ENCODE measurements around the gene CEACAM3. TPM values are rescaled to one million over a fixed set of nuclear protein-coding genes. Genes with fewer than 3 reads are reported as not detected.
A peak's percentile ranks its signal among the peaks of the same experiment; 100 is the strongest.
"Not testable (repeated sequence)": the region's sequence is repeated elsewhere in the genome, so short reads cannot be mapped to it uniquely, and the experiment has no call there.

Gene CEACAM3
- not detected in 2 replicates for total RNA-seq

- no peak within 1 kb of the TSS for H3K27ac Mint-ChIP-seq
- peaks cover 41% of the 10 kb centered on the region for H3K27me3 Mint-ChIP-seq
- no peak within 1 kb of the TSS for H3K4me3 Mint-ChIP-seq
- H3K36me3 Mint-ChIP-seq (ENCODE audit: low read depth), result no peaks in the 10 kb centered on the region
- DNase-seq, result no peak
- intact Hi-C loops (cut with micrococcal nuclease), result no loop called here
- H3K4me1 Mint-ChIP-seq, result peaks cover 7% of the 10 kb centered on the region
- H3K9me3 Mint-ChIP-seq, result no peaks in the 10 kb centered on the region
Measured at GRCh38 chr19:41796362-41796761, at the start of gene CEACAM3. Gene CEACAM3, plus strand, starts transcription at chr19:41796587. Its CDS starts 91 bp downstream, at chr19:41796678.

- DNase-seq, result peak; percentile 83
- intact Hi-C loops (cut with micrococcal nuclease), result loop anchor here (1.0 to 5.0 kb wide), 2 partner anchors 39 to 104 kb away; no protein-coding TSS in a partner anchor
- Mint-ChIP-seq H3K4me3 (no peak overlapping the region), H3K27ac (no peak overlapping the region), H3K9me3 (no peaks in the 10 kb centered on the region), H3K27me3 (peaks cover 66% of the 10 kb centered on the region), H3K4me1 (peaks cover 1% of the 10 kb centered on the region), H3K36me3 (ENCODE audit: low read depth) (no peaks in the 10 kb centered on the region)
Measured at GRCh38 chr19:41746593-41747227, 49.7 kb upstream of the CEACAM3 start.

- Mint-ChIP-seq H3K4me3 (no peak overlapping the region), H3K27ac (no peak overlapping the region), H3K9me3 (no peaks in the 10 kb centered on the region), H3K4me1 (peaks cover 1% of the 10 kb centered on the region), H3K27me3 (peaks cover 67% of the 10 kb centered on the region), H3K36me3 (ENCODE audit: low read depth) (no peaks in the 10 kb centered on the region)
- no peak for DNase-seq
- intact Hi-C loops (cut with micrococcal nuclease), result loop anchor here (5.0 kb wide), 1 partner anchor 106 kb away; no protein-coding TSS in a partner anchor
Measured at GRCh38 chr19:41748012-41748411, 48.4 kb upstream of the CEACAM3 start.

- intact Hi-C loops (cut with micrococcal nuclease); H3K36me3 Mint-ChIP-seq (ENCODE audit: low read depth); H3K4me1 Mint-ChIP-seq; H3K9me3 Mint-ChIP-seq; DNase-seq; H3K4me3 Mint-ChIP-seq; H3K27ac Mint-ChIP-seq: not testable (repeated sequence)
- peaks cover 59% of the 10 kb centered on the region for H3K27me3 Mint-ChIP-seq
Measured at GRCh38 chr19:41750248-41751134, 45.9 kb upstream of the CEACAM3 start.

- H3K27ac Mint-ChIP-seq, result no peak overlapping the region
- DNase-seq, result peak; percentile 92
- H3K4me3 Mint-ChIP-seq, result no peak overlapping the region
- peaks cover 52% of the 10 kb centered on the region for H3K27me3 Mint-ChIP-seq
- intact Hi-C loops (cut with micrococcal nuclease), result loop anchor here (1.0 to 2.0 kb wide), 2 partner anchors 32 to 68 kb away; no protein-coding TSS in a partner anchor
- H3K9me3 Mint-ChIP-seq, result no peaks in the 10 kb centered on the region
- H3K4me1 Mint-ChIP-seq, result peaks cover 6% of the 10 kb centered on the region
- H3K36me3 Mint-ChIP-seq (ENCODE audit: low read depth), result no peaks in the 10 kb centered on the region
Measured at GRCh38 chr19:41753159-41753558, 43.2 kb upstream of the CEACAM3 start.

- peak; percentile 90 for DNase-seq
- intact Hi-C loops (cut with micrococcal nuclease), result loop anchor here (1.0 to 2.0 kb wide), 2 partner anchors 31 to 67 kb away; no protein-coding TSS in a partner anchor
Measured at GRCh38 chr19:41753936-41754529, 42.4 kb upstream of the CEACAM3 start.

GRCh38 chr19:41755328-41755913 lies 41.0 kb upstream of the CEACAM3 start, which contains the start of gene CEACAM6:
Gene CEACAM6, plus strand, starts transcription at chr19:41755530. Its CDS starts 109 bp downstream, at chr19:41755639.
- Mint-ChIP-seq H3K27ac (no peak within 1 kb of the TSS), H3K36me3 (ENCODE audit: low read depth) (no peaks in the 10 kb centered on the region), H3K4me3 (no peak within 1 kb of the TSS), H3K9me3 (no peaks in the 10 kb centered on the region), H3K4me1 (peaks cover 6% of the 10 kb centered on the region), H3K27me3 (peaks cover 62% of the 10 kb centered on the region)
- intact Hi-C loops (cut with micrococcal nuclease), result no loop called here
- DNase-seq, result no peak

More at GRCh38 chr19:41753936-41754529, 42.4 kb upstream of the CEACAM3 start:
- H3K4me3 Mint-ChIP-seq, result no peak overlapping the region
- H3K27ac Mint-ChIP-seq, result no peak overlapping the region
- H3K27me3 Mint-ChIP-seq, result peaks cover 50% of the 10 kb centered on the region
- H3K9me3 Mint-ChIP-seq, result no peaks in the 10 kb centered on the region
- H3K4me1 Mint-ChIP-seq, result peaks cover 6% of the 10 kb centered on the region
- H3K36me3 Mint-ChIP-seq (ENCODE audit: low read depth), result no peaks in the 10 kb centered on the region

- no peak overlapping the region for H3K27ac Mint-ChIP-seq
- no peak overlapping the region for H3K4me3 Mint-ChIP-seq
- no peak for DNase-seq
- intact Hi-C loops (cut with micrococcal nuclease), result no loop called here
- H3K27me3 Mint-ChIP-seq, result peaks cover 63% of the 10 kb centered on the region
- H3K9me3 Mint-ChIP-seq, result no peaks in the 10 kb centered on the region
- no peaks in the 10 kb centered on the region for H3K36me3 Mint-ChIP-seq (ENCODE audit: low read depth)
- H3K4me1 Mint-ChIP-seq, result peaks cover 2% of the 10 kb centered on the region
Measured at GRCh38 chr19:41758846-41759245, 37.5 kb upstream of the CEACAM3 start.

GRCh38 chr19:41767115-41767514 lies 29.3 kb upstream of the CEACAM3 start:
- Mint-ChIP-seq H3K9me3 (no peaks in the 10 kb centered on the region), H3K4me3 (no peak overlapping the region), H3K27me3 (peaks cover 63% of the 10 kb centered on the region), H3K36me3 (ENCODE audit: low read depth) (no peaks in the 10 kb centered on the region), H3K4me1 (no peaks in the 10 kb centered on the region), H3K27ac (no peak overlapping the region)
- DNase-seq, result no peak
- intact Hi-C loops (cut with micrococcal nuclease), result no loop called here

- H3K4me1 Mint-ChIP-seq; H3K9me3 Mint-ChIP-seq; DNase-seq; H3K27ac Mint-ChIP-seq; H3K36me3 Mint-ChIP-seq (ENCODE audit: low read depth); intact Hi-C loops (cut with micrococcal nuclease); H3K4me3 Mint-ChIP-seq: not testable (repeated sequence)
- peaks cover 61% of the 10 kb centered on the region for H3K27me3 Mint-ChIP-seq
Measured at GRCh38 chr19:41768105-41768504, 28.3 kb upstream of the CEACAM3 start.

GRCh38 chr19:41769608-41770007 lies 26.8 kb upstream of the CEACAM3 start:
- no peak for DNase-seq
- H3K4me1 Mint-ChIP-seq, result peaks cover 19% of the 10 kb centered on the region
- intact Hi-C loops (cut with micrococcal nuclease), result no loop called here
- no peak overlapping the region for H3K4me3 Mint-ChIP-seq
- peaks cover 61% of the 10 kb centered on the region for H3K27me3 Mint-ChIP-seq
- H3K9me3 Mint-ChIP-seq, result no peaks in the 10 kb centered on the region
- no peaks in the 10 kb centered on the region for H3K36me3 Mint-ChIP-seq (ENCODE audit: low read depth)
- no peak overlapping the region for H3K27ac Mint-ChIP-seq

- H3K27me3 Mint-ChIP-seq, result peaks cover 57% of the 10 kb centered on the region
- H3K4me1 Mint-ChIP-seq, result peaks cover 23% of the 10 kb centered on the region
- H3K36me3 Mint-ChIP-seq (ENCODE audit: low read depth), result no peaks in the 10 kb centered on the region
- H3K9me3 Mint-ChIP-seq, result no peaks in the 10 kb centered on the region
- intact Hi-C loops (cut with micrococcal nuclease), result no loop called here
- no peak overlapping the region for H3K4me3 Mint-ChIP-seq
- H3K27ac Mint-ChIP-seq, result no peak overlapping the region
- DNase-seq, result no peak
Measured at GRCh38 chr19:41771410-41771809, 25.0 kb upstream of the CEACAM3 start.

GRCh38 chr19:41774515-41774980 lies 21.8 kb upstream of the CEACAM3 start:
- peaks cover 74% of the 10 kb centered on the region for H3K27me3 Mint-ChIP-seq
- H3K9me3 Mint-ChIP-seq, result no peaks in the 10 kb centered on the region
- peaks cover 23% of the 10 kb centered on the region for H3K4me1 Mint-ChIP-seq
- peak overlapping the region; percentile 16 for H3K4me3 Mint-ChIP-seq
- no peak overlapping the region for H3K27ac Mint-ChIP-seq
- peak; percentile 88 for DNase-seq
- intact Hi-C loops (cut with micrococcal nuclease), result loop anchor here (1.0 kb wide), 1 partner anchor 11 kb away; no protein-coding TSS in a partner anchor
- no peaks in the 10 kb centered on the region for H3K36me3 Mint-ChIP-seq (ENCODE audit: low read depth)
